Endothelial cell of umbilical vein (primary cell): ENCODE results near the gene GRIA1. TPM values are rescaled to one million over a fixed set of nuclear protein-coding genes. Genes with fewer than 3 reads are reported as not detected.

ENCODE experiments used
- BruUV-seq: library from RNA; stranded (reverse); fragments of 400-500 nt; replicated peaks from 2 replicates; lab custom pipeline; 2021; lab: Mats Ljungman, UMichigan
- CTCF ChIA-PET: fragments of 300-600, 350-600 bp; sonication (Branson Sonifier 250); formaldehyde crosslinking; loops from one replicate; lab custom pipeline; 2021; ENCODE audit warnings: antibody characterized with exemption, inconsistent platforms; lab: Charles Lee
- POLR2A ChIA-PET: fragments of 300-600, 350-600 bp; sonication (Branson Sonifier 250); formaldehyde crosslinking; loops from one replicate; lab custom pipeline; 2021; ENCODE audit warnings: antibody characterized with exemption, inconsistent platforms; lab: Charles Lee
- DNase-seq: peaks from one replicate; pipeline ENCODE4 v3.0.0-alpha.2; 2011; ENCODE audit warnings: low read depth, low spot score
- FAIRE-seq: peaks from 2 replicates; lab custom pipeline; 2011; peaks lifted over from hg19 to GRCh38; lab: Jason Lieb, UNC
- H2AFZ ChIP-seq: 2 replicates; pipeline ENCODE4 v1.6.0; 2012; ENCODE audit warnings: low read depth, low read length, control low read depth, inconsistent platforms
- H3K27ac ChIP-seq: 2 replicates; pipeline ENCODE4 v1.5.1; 2011; ENCODE audit warnings: low read depth, mild to moderate bottlenecking, control low read depth, low read length, moderate library complexity; ENCODE audit not compliant: insufficient read depth
- H3K27me3 ChIP-seq, 2 experiments: 2 replicates each; pipeline versions ENCODE4 v1.6.0 to v1.6.1; 2011; ENCODE audit warnings: low read length in 2 of 2, mixed read lengths in 1 of 2; ENCODE audit not compliant: control insufficient read depth in 2 of 2, insufficient read depth in 2 of 2
- H3K36me3 ChIP-seq, 2 experiments: 2 replicates in 1 of 2; 3 replicates in 1 of 2; pipeline ENCODE4 v1.5.1; 2011; ENCODE audit warnings: low read length in 2 of 2, mild to moderate bottlenecking in 1 of 2, moderate library complexity in 1 of 2; ENCODE audit not compliant: control insufficient read depth in 2 of 2, insufficient read depth in 2 of 2; ENCODE audit errors: extremely low read depth in 1 of 2
- H3K4me1 ChIP-seq: 3 replicates; pipeline ENCODE4 v1.5.1; 2011; ENCODE audit warnings: mild to moderate bottlenecking, low read length; ENCODE audit not compliant: control insufficient read depth, insufficient read depth; ENCODE audit errors: extremely low read depth
- H3K4me2 ChIP-seq: 2 replicates; pipeline ENCODE4 v1.6.1; 2011; ENCODE audit warnings: low read length, control low read depth, mixed read lengths; ENCODE audit not compliant: insufficient read depth
- H3K4me3 ChIP-seq, 3 experiments: fragments of 200-600 bp in 1 of 3; sonication (generic), shearing (Covaris generic) in 1 of 3; replicated peaks in 1 of 3; 2 replicates each; pipeline ENCODE4 v1.5.1; 2011 to 2016; ENCODE audit warnings: control low read depth in 3 of 3, low read length in 3 of 3, mild to moderate bottlenecking in 2 of 3, inconsistent platforms in 1 of 3, low read depth in 1 of 3, moderate library complexity in 1 of 3; ENCODE audit not compliant: insufficient read depth in 1 of 3
- H3K79me2 ChIP-seq: 2 replicates; pipeline ENCODE4 v1.6.0; 2012; ENCODE audit warnings: low read length, inconsistent platforms; ENCODE audit not compliant: control insufficient read depth, insufficient read depth
- H3K9ac ChIP-seq: replicated peaks from 2 replicates; pipeline ENCODE3; 2011; ENCODE audit warnings: low read length, control low read depth; ENCODE audit not compliant: insufficient read depth; ENCODE audit errors: extremely low read depth
- H3K9me1 ChIP-seq: replicated peaks from 3 replicates; pipeline ENCODE4 v1.6.0; 2011; ENCODE audit warnings: mild to moderate bottlenecking, low read length; ENCODE audit not compliant: control insufficient read depth, insufficient read depth; ENCODE audit errors: extremely low read depth
- H3K9me3 ChIP-seq: replicated peaks from 2 replicates; pipeline ENCODE4 v1.5.1; 2012; ENCODE audit warnings: low read length, inconsistent platforms; ENCODE audit not compliant: control insufficient read depth, insufficient read depth
- H4K20me1 ChIP-seq: replicated peaks from 2 replicates; pipeline ENCODE3; 2011; ENCODE audit warnings: mild to moderate bottlenecking, low read length; ENCODE audit not compliant: control insufficient read depth, insufficient read depth; ENCODE audit errors: extremely low read depth
- CTCF ChIP-seq, 2 donors: IDR thresholded peaks; 1 replicate in 1 of 2; 2 replicates in 1 of 2; pipeline ENCODE4 v1.5.1; 2011; ENCODE audit warnings: low read length in 2 of 2, mild to moderate bottlenecking in 2 of 2, moderate library complexity in 2 of 2, control low read depth in 1 of 2, inconsistent platforms in 1 of 2, low read depth in 1 of 2; ENCODE audit not compliant: insufficient read depth in 1 of 2; ENCODE audit errors: extremely low read depth in 1 of 2
- EZH2 ChIP-seq: IDR thresholded peaks from 2 replicates; pipeline ENCODE4 v1.6.1; 2012; ENCODE audit warnings: borderline replicate concordance, low read depth, mild to moderate bottlenecking, moderate library complexity, low read length, inconsistent platforms; ENCODE audit not compliant: severe bottlenecking
- FOS ChIP-seq: IDR thresholded peaks from 2 replicates; pipeline ENCODE4 v1.6.1; 2011; ENCODE audit warnings: mild to moderate bottlenecking, low read length, moderate library complexity, borderline replicate concordance; ENCODE audit not compliant: insufficient read depth
- GATA2 ChIP-seq: IDR thresholded peaks from 2 replicates; pipeline ENCODE4 v1.7.0; 2011; ENCODE audit warnings: low read depth, mild to moderate bottlenecking, moderate library complexity, mixed read lengths, low read length; ENCODE audit not compliant: insufficient read length, insufficient read depth
- JUN ChIP-seq: IDR thresholded peaks from 2 replicates; pipeline ENCODE4 v1.6.1; 2011; ENCODE audit warnings: borderline replicate concordance, low read depth; ENCODE audit not compliant: insufficient read length, insufficient read depth
- MYC ChIP-seq: IDR thresholded peaks from one replicate; pipeline ENCODE4 v1.6.1; 2011; ENCODE audit warnings: mild to moderate bottlenecking, low read depth, low read length
- POLR2A ChIP-seq: IDR thresholded peaks from 2 replicates; pipeline ENCODE4 v1.6.1; 2012; ENCODE audit warnings: low read depth, mild to moderate bottlenecking, control low read depth, low read length
- POLR2AphosphoS5 ChIP-seq: IDR thresholded peaks from 2 replicates; pipeline ENCODE4 v1.6.1; 2012; ENCODE audit warnings: low read depth, mild to moderate bottlenecking, control low read depth, low read length, moderate library complexity; ENCODE audit not compliant: insufficient read depth
- dilution Hi-C: fragments of 300-500 bp; cut with MboI; formaldehyde crosslinking; loops from one replicate; pipeline ENCODE4 v1.15.0; 2019; ENCODE audit warnings: low sequenced_read_pairs; ENCODE audit not compliant: extremely low pct_ligation_motif_present
- intact Hi-C: fragments of 100-400 bp; cut with micrococcal nuclease; formaldehyde crosslinking; loops from one replicate; pipeline ENCODE4 v1.10.0; 2022
- polyA plus RNA-seq, 4 experiments: library from polyadenylated mRNA; depleted of rRNA in 3 of 4; stranded (reverse) in 3 of 4; unstranded in 1 of 4; fragments of >200 nt; gene quantifications; 2 replicates each; pipeline versions ENCODE4 v1.2.1 to v1.2.3, GENCODE V29; 2011 to 2012; ENCODE audit warnings: missing spikeins in 1 of 4
- total RNA-seq: library from RNA; stranded (reverse); gene quantifications from 2 replicates; pipeline ENCODE4 v1.2.3, GENCODE V29; 2021
- TF ChIP-seq, protein P1 (sequence below): IDR thresholded peaks from 2 replicates; pipeline ENCODE4 v1.6.1; 2011; ENCODE audit not compliant: insufficient read depth, insufficient read length

The GRIA1 gene
- total and polyA plus RNA-seq, 2 donors (not counting 3 experiments of a cell fraction or from before 2014, with no cell fraction given) = not detected

DNA sequence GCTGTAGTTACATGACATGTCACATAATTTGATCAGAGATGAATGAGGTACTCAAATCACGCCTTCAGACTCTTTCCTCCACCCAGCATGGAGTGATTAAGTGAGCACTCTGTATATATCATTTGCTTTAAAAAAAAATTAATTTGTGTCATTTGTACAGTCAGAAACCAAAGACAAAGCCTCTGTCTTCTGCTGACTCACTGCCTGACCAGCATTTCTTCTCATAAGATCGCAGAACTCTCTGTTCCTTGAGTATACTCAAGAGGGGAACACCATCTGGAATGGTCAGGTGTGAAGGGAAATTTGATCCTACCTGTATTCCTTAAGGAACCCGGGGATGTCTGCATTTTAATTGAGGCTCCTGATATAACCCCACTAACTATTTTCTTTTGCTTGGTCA, 293.8 kb downstream of the GRIA1 start:
- no peaks in the 10 kb centered on the region for H3K27me3 ChIP-seq
- no peak overlapping the region for H3K9ac ChIP-seq
- no peak overlapping the region for H3K4me3 ChIP-seq
- intact Hi-C loops = loop anchor here (10.0 kb wide), 1 partner anchor 181 kb away; no protein-coding TSS in a partner anchor
- no peak for DNase-seq
- no peaks in the 10 kb centered on the region for H3K9me3 ChIP-seq
- H2AFZ ChIP-seq = no peak overlapping the region
- no peaks in the 10 kb centered on the region for H4K20me1 ChIP-seq
- POLR2A ChIA-PET = no interaction called here
- H3K36me3 ChIP-seq = no peaks in the 10 kb centered on the region
- no peaks in the 10 kb centered on the region for H3K4me1 ChIP-seq
- BruUV-seq = no TSS peak
- CTCF ChIA-PET = no interaction called here
- dilution Hi-C loops = no loop called here
- H3K9me1 ChIP-seq = no peaks in the 10 kb centered on the region
- no peak overlapping the region for H3K4me2 ChIP-seq
- no peaks in the 10 kb centered on the region for H3K79me2 ChIP-seq
- FAIRE-seq = no peak
- TF ChIP-seq JUN = no peak
- no peak for TF ChIP-seq POLR2AphosphoS5
- TF ChIP-seq FOS = no peak
- no peak for TF ChIP-seq GATA2
- TF ChIP-seq EZH2 = no peak
- TF ChIP-seq CTCF (IDR thresholded peaks at IDR 0.05; ENCODE audit: extremely low read depth in 1 of 2, insufficient read depth in 1 of 2, low read depth in 1 of 2, low read length in 2 of 2) = no peak
- TF ChIP-seq, protein P1, sequence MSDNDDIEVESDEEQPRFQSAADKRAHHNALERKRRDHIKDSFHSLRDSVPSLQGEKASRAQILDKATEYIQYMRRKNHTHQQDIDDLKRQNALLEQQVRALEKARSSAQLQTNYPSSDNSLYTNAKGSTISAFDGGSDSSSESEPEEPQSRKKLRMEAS = no peak
- TF ChIP-seq MYC = no peak
- no peak for TF ChIP-seq POLR2A
- no peak overlapping the region for H3K27ac ChIP-seq
